Natural killer cell (primary cell): ENCODE data around the gene FBXO31. TPM values are rescaled to one million over a fixed set of nuclear protein-coding genes. Genes with fewer than 3 reads are reported as not detected.

Experiments used
- ATAC-seq, 3 donors: fragments of 150-1000 bp in 2 of 3; fragments of 200-7000 bp in 1 of 3; cut with Tn5 transposase; 1 replicate in 1 of 3; 2 replicates in 2 of 3; pipeline ENCODE4 v1.10.0; 2021; ENCODE audit warnings: mild to moderate bottlenecking in 2 of 3, moderate library complexity in 2 of 3
- DNase-seq, 2 donors: peaks; one replicate each; pipeline versions ENCODE4 v3.0.0 to v3.0.0-alpha.2; 2013 to 2021; ENCODE audit warnings: mixed read lengths in 1 of 2
- H3K27ac ChIP-seq: one replicate; pipeline ENCODE4 v1.5.1; 2013; ENCODE audit warnings: mild to moderate bottlenecking, low read length
- H3K27me3 ChIP-seq: one replicate; pipeline ENCODE4 v1.6.1; 2013; ENCODE audit warnings: low read length; ENCODE audit not compliant: control insufficient read depth, insufficient read depth
- H3K36me3 ChIP-seq: one replicate; pipeline ENCODE4 v1.6.1; 2013; ENCODE audit warnings: low read length; ENCODE audit not compliant: control insufficient read depth, insufficient read depth
- H3K4me1 ChIP-seq: one replicate; pipeline ENCODE4 v1.6.1; 2013; ENCODE audit warnings: low read length; ENCODE audit not compliant: control insufficient read depth, insufficient read depth
- H3K4me3 ChIP-seq: one replicate; pipeline ENCODE4 v1.5.1; 2013; ENCODE audit warnings: low read length
- H3K9me3 ChIP-seq: one replicate; pipeline ENCODE4 v1.6.1; 2013; ENCODE audit warnings: low read length; ENCODE audit not compliant: control insufficient read depth, insufficient read depth
- H3K27ac Mint-ChIP-seq, 2 donors: one replicate each; pipeline ENCODE4 v1.8.0; 2022; ENCODE audit warnings: mild to moderate bottlenecking in 2 of 2, mixed read lengths in 2 of 2, moderate library complexity in 1 of 2
- H3K27me3 Mint-ChIP-seq, 2 donors: one replicate each; pipeline ENCODE4 v1.8.0; 2022; ENCODE audit warnings: low read depth in 2 of 2, mixed read lengths in 2 of 2
- H3K36me3 Mint-ChIP-seq: one replicate; pipeline ENCODE4 v1.8.0; 2022; ENCODE audit warnings: mixed read lengths
- H3K4me1 Mint-ChIP-seq, 2 donors: one replicate each; pipeline ENCODE4 v1.8.0; 2022; ENCODE audit warnings: mixed read lengths in 2 of 2
- H3K4me3 Mint-ChIP-seq: one replicate; pipeline ENCODE4 v1.8.0; 2022; ENCODE audit warnings: mild to moderate bottlenecking, moderate library complexity, mixed read lengths
- H3K9me3 Mint-ChIP-seq, 2 donors: one replicate each; pipeline ENCODE4 v1.8.0; 2022; ENCODE audit warnings: mixed read lengths in 2 of 2
- CTCF ChIP-seq: fragments of 200-600 bp; IDR thresholded peaks from one replicate; pipeline ENCODE4 v1.8.0; 2022; ENCODE audit warnings: antibody characterized with exemption
- WGBS: methylation state at CpG from one replicate; pipeline ENCODE4 v1.1.7; 2013; ENCODE audit warnings: missing lambda C conversion rate; ENCODE audit not compliant: insufficient coverage; 5-methylcytosine and 5-hydroxymethylcytosine counted together
- intact Hi-C: fragments of 100-400 bp; cut with micrococcal nuclease; formaldehyde crosslinking; loops from one replicate; pipeline ENCODE4 v1.14.2; 2022
- total RNA-seq, 4 donors: library from RNA; stranded (reverse); fragments of 120-200 nt in 1 of 4; gene quantifications; one replicate each; pipeline versions ENCODE4 v1.2.3 to v1.2.4, GENCODE V29; 2013 to 2022

Gene FBXO31
- total RNA-seq, 3 donors from 2014 or later (not counting 1 experiment from before 2014, with no cell fraction given) = 32.2 to 47.2 (median 37.6) TPM

GRCh38 chr16:87368029-87368770 lies 15.4 kb downstream of the FBXO31 start:
- no peaks in the 10 kb centered on the region for H3K9me3 ChIP-seq
- no peak for DNase-seq
- Mint-ChIP-seq H3K4me3 (no peak overlapping the region), H3K4me1 (peaks cover 33 to 56% of the 10 kb centered on the region in 2 donors), H3K36me3 (no peaks in the 10 kb centered on the region), H3K27me3 (no peaks in the 10 kb centered on the region), H3K27ac (no peak overlapping the region), H3K9me3 (no peaks in the 10 kb centered on the region)
- H3K27ac ChIP-seq = no peak overlapping the region
- peaks cover 25% of the 10 kb centered on the region for H3K4me1 ChIP-seq
- no peaks in the 10 kb centered on the region for H3K27me3 ChIP-seq
- TF ChIP-seq CTCF = no peak
- 52% methylated on average over 4 of the region's 5 CpGs for WGBS
- ATAC-seq = no peak
- H3K36me3 ChIP-seq = no peaks in the 10 kb centered on the region
- intact Hi-C loops = no loop called here
- H3K4me3 ChIP-seq = no peak overlapping the region

- Histone ChIP-seq H3K4me1 (peaks cover 25% of the 10 kb centered on the region), H3K36me3 (no peaks in the 10 kb centered on the region), H3K9me3 (no peaks in the 10 kb centered on the region), H3K27ac (no peak overlapping the region), H3K27me3 (no peaks in the 10 kb centered on the region), H3K4me3 (no peak overlapping the region)
- Mint-ChIP-seq H3K4me3 (no peak overlapping the region), H3K36me3 (no peaks in the 10 kb centered on the region), H3K27me3 (no peaks in the 10 kb centered on the region), H3K27ac (no peak overlapping the region), H3K9me3 (no peaks in the 10 kb centered on the region), H3K4me1 (peaks cover 33 to 56% of the 10 kb centered on the region in 2 donors)
- no peak for DNase-seq
- ATAC-seq = no peak
- no peak for TF ChIP-seq CTCF
- intact Hi-C loops = no loop called here
- 97% methylated on average over 9 of the region's 9 CpGs for WGBS
Measured at GRCh38 chr16:87367529-87367928, 16.0 kb downstream of the FBXO31 start.

- H3K9me3 Mint-ChIP-seq = no peaks in the 10 kb centered on the region
- no peaks in the 10 kb centered on the region for H3K9me3 ChIP-seq
- no peak overlapping the region for H3K27ac Mint-ChIP-seq
- no peaks in the 10 kb centered on the region for H3K27me3 ChIP-seq
- H3K4me1 Mint-ChIP-seq = peaks cover 33 to 50% of the 10 kb centered on the region in 2 donors
- 100% methylated on average over 1 of the region's 1 CpG for WGBS
- H3K36me3 ChIP-seq = no peaks in the 10 kb centered on the region
- H3K27ac ChIP-seq = no peak overlapping the region
- H3K4me3 Mint-ChIP-seq = no peak overlapping the region
- no peaks in the 10 kb centered on the region for H3K27me3 Mint-ChIP-seq
- no peak for ATAC-seq
- no peak overlapping the region for H3K4me3 ChIP-seq
- no peaks in the 10 kb centered on the region for H3K36me3 Mint-ChIP-seq
- peaks cover 19% of the 10 kb centered on the region for H3K4me1 ChIP-seq
- no peak for DNase-seq
- no peak for TF ChIP-seq CTCF
- intact Hi-C loops = no loop called here
Measured at GRCh38 chr16:87366930-87367329, 16.6 kb downstream of the FBXO31 start.

GRCh38 chr16:87366288-87366687 lies 17.3 kb downstream of the FBXO31 start:
- DNase-seq (no peak), ATAC-seq (no peak)
- 82% methylated on average over 4 of the region's 4 CpGs for WGBS
- Mint-ChIP-seq H3K4me1 (peaks cover 29 to 44% of the 10 kb centered on the region in 2 donors), H3K4me3 (no peak overlapping the region), H3K36me3 (no peaks in the 10 kb centered on the region), H3K27me3 (no peaks in the 10 kb centered on the region), H3K27ac (no peak overlapping the region), H3K9me3 (no peaks in the 10 kb centered on the region)
- no peaks in the 10 kb centered on the region for H3K9me3 ChIP-seq
- peaks cover 13% of the 10 kb centered on the region for H3K4me1 ChIP-seq
- TF ChIP-seq CTCF = no peak
- no peaks in the 10 kb centered on the region for H3K27me3 ChIP-seq
- peaks cover 6% of the 10 kb centered on the region for H3K36me3 ChIP-seq
- no peak overlapping the region for H3K27ac ChIP-seq
- no peak overlapping the region for H3K4me3 ChIP-seq
- intact Hi-C loops = no loop called here
